Effector memory CD8-positive, alpha-beta T cell (primary cell): ENCODE results near the gene NFS1.

ENCODE experiments used
- ATAC-seq: fragments of 150-1000 bp; cut with Tn5 transposase; replicated peaks from 2 replicates; pipeline ENCODE4 v1.10.0; 2021; ENCODE audit warnings: mild to moderate bottlenecking, moderate library complexity
- DNase-seq, 3 experiments: peaks; one replicate each; pipeline ENCODE4 v3.0.0; 2021
- H3K27ac Mint-ChIP-seq, 2 donors: one replicate each; pipeline ENCODE4 v1.8.0; 2022; ENCODE audit warnings: mild to moderate bottlenecking in 2 of 2, mixed read lengths in 2 of 2, moderate library complexity in 2 of 2
- H3K27me3 Mint-ChIP-seq, 2 donors: one replicate each; pipeline ENCODE4 v1.8.0; 2022; ENCODE audit warnings: mixed read lengths in 2 of 2
- H3K36me3 Mint-ChIP-seq: one replicate; pipeline ENCODE4 v1.8.0; 2022; ENCODE audit warnings: mild to moderate bottlenecking, moderate library complexity, mixed read lengths; ENCODE audit not compliant: insufficient read depth
- H3K4me1 Mint-ChIP-seq, 2 donors: one replicate each; pipeline ENCODE4 v1.8.0; 2022; ENCODE audit warnings: low read depth in 2 of 2, mixed read lengths in 2 of 2
- H3K4me3 Mint-ChIP-seq, 2 donors: one replicate each; pipeline ENCODE4 v1.8.0; 2022; ENCODE audit warnings: mild to moderate bottlenecking in 2 of 2, mixed read lengths in 2 of 2, moderate library complexity in 2 of 2
- H3K9me3 Mint-ChIP-seq, 2 donors: one replicate each; pipeline ENCODE4 v1.8.0; 2022; ENCODE audit warnings: mixed read lengths in 2 of 2

NFS1 gene

DNA sequence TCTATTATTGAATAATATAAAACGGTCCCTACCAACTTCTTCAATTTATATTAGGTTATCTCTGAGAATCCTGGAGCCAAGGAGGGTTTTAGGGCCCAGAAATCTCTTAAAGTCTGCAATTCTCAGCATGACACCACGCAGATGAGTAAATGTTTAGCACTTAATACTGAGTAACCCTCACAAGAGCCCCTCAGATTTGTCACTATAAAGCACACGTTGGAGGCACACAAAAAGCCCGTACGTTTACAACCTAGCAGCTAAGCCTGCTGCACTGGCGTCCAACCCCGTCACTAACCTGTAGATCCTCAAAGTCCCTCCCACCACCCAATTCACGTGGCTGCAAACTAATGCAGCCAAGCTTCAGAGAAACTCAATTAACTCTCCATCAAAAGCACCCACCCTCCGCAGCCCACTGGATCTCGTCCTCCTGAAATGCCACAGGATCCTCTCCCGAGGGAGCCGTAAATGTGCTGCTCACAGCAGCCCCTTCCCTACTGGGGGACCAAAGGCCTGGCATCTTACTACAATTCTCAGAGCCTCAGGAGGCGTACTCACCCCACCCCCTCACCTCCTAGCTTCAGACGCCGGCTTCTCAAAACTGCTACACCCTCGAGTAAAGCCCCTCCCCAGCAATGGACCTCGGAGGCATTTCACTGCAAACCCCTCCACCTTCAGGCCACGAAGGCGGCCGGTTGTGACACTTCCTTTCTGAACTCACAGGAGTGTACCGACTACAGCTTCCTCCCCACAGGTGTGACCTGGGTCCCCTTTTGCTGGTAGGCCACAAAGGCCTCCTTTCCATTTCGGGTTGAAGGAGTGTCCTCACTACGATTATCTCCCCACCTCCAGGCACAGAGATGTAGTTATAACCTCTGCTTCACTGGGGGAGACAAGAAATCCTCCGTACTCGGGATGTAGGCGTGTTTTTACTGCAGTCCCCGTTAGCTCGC is 35.4 kb downstream of the NFS1 start:
- peak; percentile 73 for ATAC-seq
- peak; percentile 69 to 74 (median 70) for DNase-seq
- Mint-ChIP-seq H3K27me3 (no peaks in the 10 kb centered on the region), H3K4me3 (peak overlapping the region; percentile 97 to 98), H3K27ac (peak overlapping the region; percentile 98 to 99), H3K36me3 (peaks cover 42% of the 10 kb centered on the region), H3K4me1 (peaks cover 48 to 57% of the 10 kb centered on the region in 2 donors), H3K9me3 (no peaks in the 10 kb centered on the region)

DNA sequence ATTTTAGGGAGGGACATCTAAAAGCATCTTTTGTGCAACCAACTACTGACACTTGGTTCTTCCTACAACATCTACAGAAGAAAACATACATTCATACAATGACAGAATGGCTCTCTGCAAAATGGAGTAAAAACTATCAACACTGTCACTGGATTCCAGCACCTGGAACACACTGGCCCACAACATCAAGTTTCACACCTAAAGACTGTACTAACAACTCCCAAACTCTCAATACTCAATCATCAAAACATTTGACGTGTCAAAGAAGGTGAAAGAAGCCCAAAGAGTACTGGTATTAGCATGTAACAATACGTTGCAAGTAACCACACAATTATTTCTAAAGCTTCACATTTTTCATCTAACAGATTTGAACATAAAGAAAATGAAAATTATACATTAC is 36.6 kb downstream of the NFS1 start:
- Mint-ChIP-seq H3K4me1 (peaks cover 49 to 67% of the 10 kb centered on the region in 2 donors), H3K36me3 (peaks cover 39% of the 10 kb centered on the region), H3K27ac (peak overlapping the region; percentile 98 to 99), H3K27me3 (no peaks in the 10 kb centered on the region), H3K4me3 (peak overlapping the region; percentile 97 to 98), H3K9me3 (no peaks in the 10 kb centered on the region)
- no peak for DNase-seq
- no peak for ATAC-seq

DNA sequence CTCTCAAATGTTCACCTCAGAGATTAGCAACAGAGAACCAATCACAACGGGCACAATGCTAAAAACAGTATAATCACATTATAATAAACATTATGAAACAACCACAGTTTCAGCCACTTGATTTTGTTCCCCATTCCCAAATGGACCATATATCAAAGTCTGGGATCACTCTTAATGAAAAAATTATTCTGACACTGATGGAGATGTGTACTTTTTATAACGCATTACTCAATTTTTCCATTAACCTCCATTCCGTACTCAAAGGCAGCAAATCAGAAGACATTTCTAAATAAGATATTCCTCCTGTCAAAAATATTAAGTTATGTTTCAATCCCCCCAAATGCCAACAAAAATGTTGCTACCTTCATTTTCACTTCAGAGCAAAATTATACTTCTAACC is 37.2 kb downstream of the NFS1 start:
- ATAC-seq: no peak
- H3K9me3 Mint-ChIP-seq: no peaks in the 10 kb centered on the region
- H3K4me1 Mint-ChIP-seq: peaks cover 53 to 73% of the 10 kb centered on the region in 2 donors
- no peak for DNase-seq
- peak overlapping the region; percentile 98 to 99 for H3K27ac Mint-ChIP-seq
- H3K27me3 Mint-ChIP-seq: no peaks in the 10 kb centered on the region
- H3K36me3 Mint-ChIP-seq: peaks cover 39% of the 10 kb centered on the region
- peak overlapping the region; percentile 97 to 98 for H3K4me3 Mint-ChIP-seq

DNA sequence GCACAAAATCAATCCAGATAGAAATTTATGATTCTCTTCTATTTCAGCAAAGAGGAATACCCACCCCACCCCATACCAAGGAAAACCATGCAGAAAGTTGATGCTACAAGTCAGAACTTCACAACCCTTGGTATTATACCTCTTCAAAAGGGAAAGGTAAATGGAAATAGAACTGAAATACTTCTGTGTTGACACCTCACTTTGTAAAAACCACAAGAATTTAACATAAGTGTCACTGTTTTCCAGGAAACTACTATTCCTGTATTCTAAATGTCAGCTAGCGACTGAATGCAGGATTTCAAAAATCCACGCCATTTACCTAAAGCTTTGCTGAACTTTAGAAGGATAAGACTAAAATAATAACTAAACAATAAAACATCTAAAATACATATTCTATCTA is 38.1 kb downstream of the NFS1 start:
- Mint-ChIP-seq H3K27ac (peak overlapping the region; percentile 98 to 99), H3K4me1 (peaks cover 56 to 76% of the 10 kb centered on the region in 2 donors), H3K36me3 (peaks cover 48% of the 10 kb centered on the region)

GRCh38 chr20:35660122-35660937 is 38.8 kb downstream of the NFS1 start:
- Mint-ChIP-seq H3K27ac (peak overlapping the region; percentile 98 to 99), H3K4me1 (peaks cover 56 to 76% of the 10 kb centered on the region in 2 donors), H3K36me3 (peaks cover 49% of the 10 kb centered on the region), H3K9me3 (no peaks in the 10 kb centered on the region), H3K4me3 (peak overlapping the region; percentile 97 to 98), H3K27me3 (no peaks in the 10 kb centered on the region)
- DNase-seq (no peak), ATAC-seq (no peak)

More for the DNA sequence above, 38.1 kb downstream of the NFS1 start:
- DNase-seq (no peak), ATAC-seq (no peak)
- Mint-ChIP-seq H3K27me3 (no peaks in the 10 kb centered on the region), H3K9me3 (no peaks in the 10 kb centered on the region), H3K4me3 (peak overlapping the region; percentile 97 to 98)

DNA sequence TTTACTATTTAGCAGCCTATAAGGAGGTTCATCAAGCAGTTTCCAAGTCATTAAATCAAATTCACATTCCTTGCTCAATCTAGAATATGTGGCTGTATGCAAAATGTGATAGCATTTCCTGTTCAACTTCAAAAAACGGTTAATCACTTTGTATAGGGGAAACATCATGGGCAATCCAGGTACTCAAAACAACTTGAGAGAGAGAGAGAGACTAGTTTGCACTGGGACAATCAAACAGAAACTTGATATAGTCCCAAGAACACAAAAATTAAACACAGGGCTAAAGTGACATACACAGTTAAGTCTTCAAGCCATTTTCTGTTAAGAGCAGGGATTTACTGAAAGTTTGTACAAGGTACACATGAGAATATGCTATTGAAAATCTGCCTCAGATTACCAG is 41.9 kb downstream of the NFS1 start:
- no peaks in the 10 kb centered on the region for H3K9me3 Mint-ChIP-seq
- H3K4me3 Mint-ChIP-seq: peak overlapping the region; percentile 3 to 48
- peak overlapping the region; percentile 62 to 83 for H3K27ac Mint-ChIP-seq
- peaks cover 36 to 53% of the 10 kb centered on the region in 2 donors for H3K4me1 Mint-ChIP-seq
- peaks cover 20% of the 10 kb centered on the region for H3K36me3 Mint-ChIP-seq
- no peak for DNase-seq
- ATAC-seq: peak; percentile 23
- H3K27me3 Mint-ChIP-seq: no peaks in the 10 kb centered on the region

DNA sequence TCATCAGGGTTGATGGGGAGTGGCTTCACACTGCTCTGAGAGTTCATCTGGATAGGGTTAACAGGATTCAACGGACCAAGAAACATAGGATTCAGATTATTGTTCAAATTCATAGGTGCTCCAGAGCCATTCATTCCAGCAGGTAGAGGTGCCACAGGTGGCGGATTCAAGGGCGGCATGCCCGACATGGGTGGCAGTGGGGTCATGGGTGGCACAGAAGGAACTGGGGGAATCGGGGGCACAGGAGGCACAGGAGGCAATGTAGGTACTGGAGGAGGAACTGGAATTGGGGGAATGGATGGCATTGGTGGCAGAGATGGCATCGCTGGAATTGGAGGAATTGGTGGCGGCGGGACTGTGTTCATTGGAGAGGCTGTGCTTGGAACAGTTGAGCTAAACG is 44.7 kb downstream of the NFS1 start:
- Mint-ChIP-seq H3K9me3 (no peaks in the 10 kb centered on the region), H3K4me3 (no peak overlapping the region), H3K27ac (no peak overlapping the region), H3K36me3 (peaks cover 22% of the 10 kb centered on the region), H3K27me3 (no peaks in the 10 kb centered on the region), H3K4me1 (peaks cover 26 to 46% of the 10 kb centered on the region in 2 donors)
- ATAC-seq (no peak), DNase-seq (no peak)

- no peaks in the 10 kb centered on the region for H3K9me3 Mint-ChIP-seq
- peaks cover 22% of the 10 kb centered on the region for H3K36me3 Mint-ChIP-seq
- no peaks in the 10 kb centered on the region for H3K27me3 Mint-ChIP-seq
- no peak overlapping the region for H3K4me3 Mint-ChIP-seq
- peaks cover 27 to 46% of the 10 kb centered on the region in 2 donors for H3K4me1 Mint-ChIP-seq
- DNase-seq (no peak), ATAC-seq (no peak)
- no peak overlapping the region for H3K27ac Mint-ChIP-seq
These were observed 45.3 kb downstream of the NFS1 start for GRCh38 chr20:35653893-35654292.

DNA sequence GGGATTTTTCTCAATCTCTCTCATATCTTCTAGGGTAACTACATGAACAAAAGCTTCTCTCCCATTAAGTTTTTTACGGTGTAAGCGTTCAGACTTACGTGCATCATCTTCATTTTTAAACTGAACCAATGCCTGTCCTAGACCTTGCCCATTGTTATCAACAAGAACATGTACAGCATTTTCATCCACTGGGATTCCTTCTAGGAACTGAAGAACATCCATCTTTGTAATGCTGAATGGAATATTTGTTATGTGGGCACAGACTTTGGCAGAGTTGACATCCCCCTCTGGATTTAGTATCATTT is 45.8 kb downstream of the NFS1 start:
- ATAC-seq: no peak
- H3K36me3 Mint-ChIP-seq: peaks cover 18% of the 10 kb centered on the region
- peaks cover 27 to 45% of the 10 kb centered on the region in 2 donors for H3K4me1 Mint-ChIP-seq
- no peaks in the 10 kb centered on the region for H3K9me3 Mint-ChIP-seq
- no peak overlapping the region for H3K27ac Mint-ChIP-seq
- no peaks in the 10 kb centered on the region for H3K27me3 Mint-ChIP-seq
- H3K4me3 Mint-ChIP-seq: no peak overlapping the region
- DNase-seq: no peak

- H3K4me1 Mint-ChIP-seq: peaks cover 29 to 44% of the 10 kb centered on the region in 2 donors
- H3K27me3 Mint-ChIP-seq: no peaks in the 10 kb centered on the region
These were observed 46.3 kb downstream of the NFS1 start for GRCh38 chr20:35652641-35653429.

DNA sequence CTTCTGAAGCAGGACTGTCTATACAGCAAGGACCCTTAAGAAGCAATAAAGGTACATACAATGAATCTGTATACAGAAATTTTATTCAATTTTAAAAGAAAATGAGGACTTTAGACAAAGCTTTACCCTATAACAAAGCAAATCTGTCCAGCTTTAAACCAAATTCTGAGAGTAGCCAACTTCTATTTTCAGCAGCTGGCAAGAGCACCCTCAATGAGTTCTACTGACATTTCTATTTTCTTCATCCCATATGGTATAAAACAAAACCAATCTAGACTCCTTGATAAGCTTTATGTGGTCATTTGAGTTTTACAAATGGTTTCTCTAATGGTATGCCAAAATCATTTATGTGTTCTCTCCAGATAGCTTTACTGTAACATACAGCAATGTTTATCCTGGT is 47.2 kb downstream of the NFS1 start:
- H3K27ac Mint-ChIP-seq: peak overlapping the region in 1 of 2 donors; percentile 67
- no peaks in the 10 kb centered on the region for H3K9me3 Mint-ChIP-seq
- DNase-seq (no peak), ATAC-seq (no peak)
- H3K27me3 Mint-ChIP-seq: no peaks in the 10 kb centered on the region
- no peak overlapping the region for H3K4me3 Mint-ChIP-seq
- peaks cover 24 to 41% of the 10 kb centered on the region in 2 donors for H3K4me1 Mint-ChIP-seq
- H3K36me3 Mint-ChIP-seq: peaks cover 19% of the 10 kb centered on the region

More at GRCh38 chr20:35652641-35653429, 46.3 kb downstream of the NFS1 start:
- DNase-seq (no peak), ATAC-seq (no peak)
- Mint-ChIP-seq H3K9me3 (no peaks in the 10 kb centered on the region), H3K4me3 (no peak overlapping the region), H3K27ac (no peak overlapping the region), H3K36me3 (peaks cover 17% of the 10 kb centered on the region)

DNA sequence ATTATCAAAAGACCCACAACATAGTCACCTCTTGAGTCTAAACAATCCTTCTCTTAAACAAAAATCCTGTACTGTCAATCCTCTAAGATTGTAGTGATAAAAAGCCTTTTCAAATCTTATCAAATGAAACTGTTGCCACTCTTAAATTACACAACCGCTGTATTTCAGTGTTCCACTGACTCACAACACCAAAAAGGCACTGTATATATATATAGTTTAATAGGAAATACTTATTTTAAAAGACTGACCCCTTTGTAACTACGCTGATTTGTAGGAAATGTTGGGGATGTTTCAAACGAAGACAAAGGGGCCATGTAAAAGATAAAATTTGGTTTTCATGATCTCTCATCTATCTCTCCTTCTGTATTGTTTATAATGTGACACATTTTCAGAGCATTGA is 48.5 kb downstream of the NFS1 start:
- H3K4me1 Mint-ChIP-seq: peaks cover 28 to 46% of the 10 kb centered on the region in 2 donors
- H3K27ac Mint-ChIP-seq: peak overlapping the region in 1 of 2 donors; percentile 67
- no peaks in the 10 kb centered on the region for H3K9me3 Mint-ChIP-seq
- DNase-seq: no peak
- peaks cover 13% of the 10 kb centered on the region for H3K36me3 Mint-ChIP-seq
- no peak overlapping the region for H3K4me3 Mint-ChIP-seq
- no peaks in the 10 kb centered on the region for H3K27me3 Mint-ChIP-seq
- ATAC-seq: no peak

DNA sequence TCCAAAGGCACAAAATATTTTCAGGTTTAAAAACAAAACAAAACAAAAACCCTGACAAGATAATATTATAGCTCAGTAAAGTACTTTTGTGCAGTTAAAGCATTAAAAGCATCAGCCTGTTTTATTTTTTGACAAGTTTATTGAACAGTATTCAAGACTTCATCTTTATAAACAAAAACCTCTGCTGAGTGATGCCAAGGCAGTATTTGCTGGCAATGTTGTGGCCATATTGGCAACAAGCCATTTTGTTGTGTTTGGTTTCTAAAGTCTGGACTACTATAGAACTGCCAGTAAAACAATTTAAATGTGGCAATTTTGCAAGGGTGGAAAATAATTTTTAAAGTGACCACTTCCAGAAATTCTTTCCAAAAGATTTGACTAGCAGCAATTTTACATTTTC is 50.3 kb downstream of the NFS1 start:
- Mint-ChIP-seq H3K9me3 (no peaks in the 10 kb centered on the region), H3K4me1 (peaks cover 44 to 63% of the 10 kb centered on the region in 2 donors), H3K4me3 (no peak overlapping the region), H3K27me3 (no peaks in the 10 kb centered on the region), H3K36me3 (peaks cover 13% of the 10 kb centered on the region), H3K27ac (peak overlapping the region; percentile 28 to 51)
- no peak for ATAC-seq
- DNase-seq: no peak
